B cell (primary cell): ENCODE data around the gene UGT1A9. TPM values are rescaled to one million over a fixed set of nuclear protein-coding genes. Genes with fewer than 3 reads are reported as not detected.

Experiments
- ATAC-seq: fragments of 200-7000 bp; cut with Tn5 transposase; one replicate; pipeline ENCODE4 v1.10.0; 2021; ENCODE audit warnings: low read depth, mild to moderate bottlenecking, moderate number of reproducible peaks, moderate library complexity
- CTCF ChIA-PET: fragments of 350-600 bp; sonication (Branson Sonifier 250); formaldehyde crosslinking; loops from one replicate; lab custom pipeline; 2021; ENCODE audit warnings: antibody characterized with exemption, inconsistent platforms; lab: Charles Lee
- POLR2A ChIA-PET: fragments of 350-600 bp; sonication (Branson Sonifier 250); formaldehyde crosslinking; loops from one replicate; lab custom pipeline; 2021; ENCODE audit warnings: antibody characterized with exemption; lab: Charles Lee
- DNase-seq: peaks from one replicate; pipeline ENCODE4 v3.0.0; 2013
- H2AFZ ChIP-seq: 2 replicates; pipeline ENCODE4 v1.6.1; 2012; ENCODE audit warnings: mild to moderate bottlenecking, low read depth, low read length; ENCODE audit not compliant: insufficient read depth, poor library complexity, severe bottlenecking
- H3K27ac ChIP-seq, 2 donors: 1 replicate in 1 of 2; 2 replicates in 1 of 2; pipeline ENCODE4 v1.5.1; 2012 to 2013; ENCODE audit warnings: low read length in 2 of 2, mild to moderate bottlenecking in 2 of 2, moderate library complexity in 1 of 2
- H3K27me3 ChIP-seq, 4 experiments: fragments of 200-600 bp in 1 of 4; sonication (generic) in 1 of 4; replicated peaks in 1 of 4; 1 replicate in 2 of 4; 2 replicates in 2 of 4; pipeline versions ENCODE4 v1.6.1 to v1.7.0; 2013 to 2016; ENCODE audit warnings: low read length in 3 of 4, mild to moderate bottlenecking in 2 of 4, mixed read lengths in 1 of 4, moderate library complexity in 1 of 4; ENCODE audit not compliant: insufficient read depth in 4 of 4, control insufficient read depth in 3 of 4; ENCODE audit errors: control extremely low read depth in 1 of 4
- H3K36me3 ChIP-seq, 2 experiments: replicated peaks in 1 of 2; 1 replicate in 1 of 2; 2 replicates in 1 of 2; pipeline versions ENCODE4 v1.6.1 to v1.7.1; 2013; ENCODE audit warnings: low read length in 1 of 2; ENCODE audit not compliant: insufficient read depth in 2 of 2, control insufficient read depth in 1 of 2; ENCODE audit errors: control extremely low read depth in 1 of 2, extremely low read depth in 1 of 2
- H3K4me1 ChIP-seq, 2 donors: fragments of 200-600 bp in 1 of 2; sonication (generic) in 1 of 2; 1 replicate in 1 of 2; 2 replicates in 1 of 2; pipeline versions ENCODE4 v1.5.1 to v1.6.1; 2013 to 2017; ENCODE audit warnings: low read length in 2 of 2; ENCODE audit not compliant: control insufficient read depth in 2 of 2, insufficient read depth in 2 of 2
- H3K4me2 ChIP-seq: replicated peaks from 2 replicates; pipeline ENCODE3; 2012; ENCODE audit warnings: mild to moderate bottlenecking, low read depth, low read length; ENCODE audit not compliant: poor library complexity, severe bottlenecking
- H3K4me3 ChIP-seq, 5 experiments: fragments of 200-600 bp in 1 of 5; sonication (generic) in 1 of 5; 1 replicate in 3 of 5; 2 replicates in 2 of 5; pipeline versions ENCODE4 v1.5.1 to v1.7.0; 2011 to 2016; ENCODE audit warnings: low read length in 4 of 5, mild to moderate bottlenecking in 4 of 5, low read depth in 2 of 5, control low read depth in 1 of 5, moderate library complexity in 1 of 5; ENCODE audit not compliant: insufficient read depth in 1 of 5; ENCODE audit errors: control extremely low read depth in 1 of 5, extremely low read depth in 1 of 5
- H3K79me2 ChIP-seq: fragments of 200-600 bp; sonication (generic); one replicate; pipeline ENCODE4 v1.6.0; 2016; ENCODE audit warnings: low read length; ENCODE audit not compliant: control insufficient read depth, insufficient read depth
- H3K9ac ChIP-seq: fragments of 200-600 bp; sonication (generic); 2 replicates; pipeline ENCODE4 v1.6.1; 2017; ENCODE audit warnings: mild to moderate bottlenecking, low read length, moderate library complexity
- H3K9me3 ChIP-seq, 3 donors: one replicate each; pipeline versions ENCODE4 v1.6.1 to v1.7.1; 2013; ENCODE audit warnings: low read length in 2 of 3; ENCODE audit not compliant: control insufficient read depth in 2 of 3, insufficient read depth in 1 of 3; ENCODE audit errors: control extremely low read depth in 1 of 3
- H4K20me1 ChIP-seq: 2 replicates; pipeline ENCODE4 v1.6.0; 2012; ENCODE audit warnings: mild to moderate bottlenecking, low read length; ENCODE audit not compliant: insufficient read depth, control insufficient read depth, poor library complexity, severe bottlenecking
- H3K27ac Mint-ChIP-seq: one replicate; pipeline ENCODE4 v1.8.0; 2021; ENCODE audit warnings: mixed read lengths
- H3K27me3 Mint-ChIP-seq: one replicate; pipeline ENCODE4 v1.8.0; 2021; ENCODE audit warnings: mixed read lengths
- H3K4me1 Mint-ChIP-seq: one replicate; pipeline ENCODE4 v1.8.0; 2021; ENCODE audit warnings: mixed read lengths
- H3K4me3 Mint-ChIP-seq: one replicate; pipeline ENCODE4 v1.8.0; 2021; ENCODE audit warnings: mixed read lengths
- H3K9me3 Mint-ChIP-seq: one replicate; pipeline ENCODE4 v1.8.0; 2022; ENCODE audit warnings: mixed read lengths; ENCODE audit not compliant: insufficient read depth
- CTCF ChIP-seq: fragments of 200-600 bp; IDR thresholded peaks from one replicate; pipeline ENCODE4 v1.8.0; 2022; ENCODE audit warnings: antibody characterized with exemption, mild to moderate bottlenecking
- EZH2 ChIP-seq: IDR thresholded peaks from 2 replicates; pipeline ENCODE4 v1.6.1; 2012; ENCODE audit warnings: borderline replicate concordance, low read depth, mild to moderate bottlenecking, moderate library complexity, low read length; ENCODE audit not compliant: insufficient read depth, poor library complexity, severe bottlenecking
- WGBS: methylation state at CpG from one replicate; pipeline ENCODE4 v1.1.5; 2013; ENCODE audit warnings: missing lambda C conversion rate; ENCODE audit not compliant: insufficient coverage; 5-methylcytosine and 5-hydroxymethylcytosine counted together
- intact Hi-C: fragments of 100-400 bp; cut with micrococcal nuclease; formaldehyde crosslinking; loops from one replicate; pipeline ENCODE4 v1.10.0; 2022
- polyA plus RNA-seq: library from polyadenylated mRNA; depleted of rRNA; stranded (reverse); fragments of >200 nt; gene quantifications from 2 replicates; pipeline ENCODE4 v1.2.3, GENCODE V29; 2012
- total RNA-seq, 2 donors: library from RNA; stranded (reverse); fragments of 120-200 nt in 1 of 2; gene quantifications; 1 replicate in 1 of 2; 2 replicates in 1 of 2; pipeline versions ENCODE4 v1.2.3 to v1.2.4, GENCODE V29; 2013 to 2022

The UGT1A9 gene
- total and polyA plus RNA-seq, 2 donors (not counting 1 experiment from before 2014, with no cell fraction given): not detected

- no peak for DNase-seq
- intact Hi-C loops: no loop called here
- no peak overlapping the region for H2AFZ ChIP-seq
- no peaks in the 10 kb centered on the region for H3K36me3 ChIP-seq
- peaks cover 0 to 3% (median 0%) of the 10 kb centered on the region in 4 experiments for H3K27me3 ChIP-seq
- ATAC-seq: no peak
- no peaks in the 10 kb centered on the region for H4K20me1 ChIP-seq
- TF ChIP-seq CTCF (no peak), EZH2 (no peak)
- Mint-ChIP-seq H3K4me3 (no peak overlapping the region), H3K27ac (no peak overlapping the region), H3K4me1 (no peaks in the 10 kb centered on the region), H3K27me3 (peaks cover 46% of the 10 kb centered on the region), H3K9me3 (no peaks in the 10 kb centered on the region)
- H3K27ac ChIP-seq: no peak overlapping the region
- no peak overlapping the region for H3K9ac ChIP-seq
- ChIA-PET CTCF (no interaction called here), POLR2A (no interaction called here)
- no peaks in the 10 kb centered on the region for H3K4me1 ChIP-seq
- WGBS: 63% methylated on average over 8 of the region's 10 CpGs
- H3K4me2 ChIP-seq: no peak overlapping the region
- no peak overlapping the region for H3K4me3 ChIP-seq
- no peaks in the 10 kb centered on the region for H3K9me3 ChIP-seq
- no peaks in the 10 kb centered on the region for H3K79me2 ChIP-seq
These were observed 15.3 kb upstream of the UGT1A9 start for GRCh38 chr2:233656443-233656842.

- DNase-seq (no peak), ATAC-seq (no peak)
- no peak overlapping the region for H3K4me2 ChIP-seq
- no peaks in the 10 kb centered on the region for H3K4me1 ChIP-seq
- peaks cover 0 to 6% (median 0%) of the 10 kb centered on the region in 4 experiments for H3K27me3 ChIP-seq
- TF ChIP-seq EZH2 (no peak), CTCF (no peak)
- no peaks in the 10 kb centered on the region for H3K36me3 ChIP-seq
- H3K9me3 Mint-ChIP-seq: no peaks in the 10 kb centered on the region
- no peaks in the 10 kb centered on the region for H4K20me1 ChIP-seq
- ChIA-PET POLR2A (no interaction called here), CTCF (interaction anchor here (0.6 kb wide), 1 partner anchor 901 kb away, joined by 5 read pairs; no protein-coding TSS in a partner anchor)
- H3K27ac ChIP-seq: no peak overlapping the region
- H3K9ac ChIP-seq: no peak overlapping the region
- no peak overlapping the region for H3K27ac Mint-ChIP-seq
- H3K9me3 ChIP-seq: no peaks in the 10 kb centered on the region
- no peak overlapping the region for H2AFZ ChIP-seq
- no peaks in the 10 kb centered on the region for H3K4me1 Mint-ChIP-seq
- H3K4me3 Mint-ChIP-seq: no peak overlapping the region
- intact Hi-C loops: no loop called here
- no peaks in the 10 kb centered on the region for H3K79me2 ChIP-seq
- H3K27me3 Mint-ChIP-seq: peaks cover 45% of the 10 kb centered on the region
- H3K4me3 ChIP-seq: no peak overlapping the region
These were observed 13.1 kb upstream of the UGT1A9 start for GRCh38 chr2:233658610-233659009.
